Neural progenitor cell (in vitro differentiated cells): ENCODE measurements around the gene SMU1. TPM values are rescaled to one million over a fixed set of nuclear protein-coding genes. Genes with fewer than 3 reads are reported as not detected.

Experiments
- DNase-seq: peaks from one replicate; pipeline ENCODE4 v3.0.0-alpha.2; 2016; ENCODE audit warnings: low spot score
- H2AFZ ChIP-seq: fragments of 200-600 bp; sonication (generic); replicated peaks from 2 replicates; pipeline ENCODE4 v1.6.1; 2016; ENCODE audit warnings: antibody characterized with exemption
- H3F3A ChIP-seq: fragments of 200-600 bp; sonication (generic); 2 replicates; pipeline ENCODE4 v1.6.1; 2016; ENCODE audit warnings: antibody characterized with exemption, low read depth
- H3K27ac ChIP-seq: fragments of 200-600 bp; sonication (generic); 2 replicates; pipeline ENCODE4 v1.5.1; 2016; ENCODE audit warnings: mild to moderate bottlenecking
- H3K27me3 ChIP-seq: fragments of 200-600 bp; sonication (generic); 2 replicates; pipeline ENCODE4 v1.6.1; 2016; ENCODE audit warnings: mild to moderate bottlenecking, moderate library complexity
- H3K36me3 ChIP-seq: fragments of 200-600 bp; sonication (generic); 2 replicates; pipeline ENCODE4 v1.5.1; 2016
- H3K4me1 ChIP-seq: fragments of 200-600 bp; sonication (generic); 2 replicates; pipeline ENCODE4 v1.6.1; 2016; ENCODE audit warnings: mixed run types
- H3K4me2 ChIP-seq: fragments of 200-600 bp; sonication (generic); 2 replicates; pipeline ENCODE4 v1.6.1; 2016
- H3K4me3 ChIP-seq: fragments of 200-600 bp; sonication (generic); 2 replicates; pipeline ENCODE4 v1.5.1; 2016
- H3K79me2 ChIP-seq: fragments of 200-600 bp; sonication (generic); 2 replicates; pipeline ENCODE4 v1.6.1; 2016; ENCODE audit warnings: low read depth
- H3K9ac ChIP-seq: fragments of 200-600 bp; sonication (generic); 2 replicates; pipeline ENCODE4 v1.6.1; 2016
- H3K9me3 ChIP-seq: fragments of 200-600 bp; sonication (generic); 2 replicates; pipeline ENCODE4 v1.5.1; 2016; ENCODE audit warnings: low read depth
- H4K20me1 ChIP-seq: fragments of 200-600 bp; sonication (generic); 2 replicates; pipeline ENCODE4 v1.6.1; 2016; ENCODE audit warnings: low read depth
- H3K27ac Mint-ChIP-seq: 3 replicates; pipeline ENCODE4 v1.8.0; 2021; ENCODE audit warnings: mixed read lengths
- H3K27me3 Mint-ChIP-seq: 2 replicates; pipeline ENCODE4 v1.8.0; 2022; ENCODE audit warnings: low read depth, mild to moderate bottlenecking, inconsistent platforms, moderate library complexity, mixed read lengths; ENCODE audit not compliant: insufficient read depth
- H3K36me3 Mint-ChIP-seq: 3 replicates; pipeline ENCODE4 v1.8.0; 2021; ENCODE audit warnings: mixed read lengths
- H3K4me1 Mint-ChIP-seq: 3 replicates; pipeline ENCODE4 v1.8.0; 2021; ENCODE audit warnings: mixed read lengths
- H3K4me3 Mint-ChIP-seq: 3 replicates; pipeline ENCODE4 v1.8.0; 2021; ENCODE audit warnings: mild to moderate bottlenecking, moderate library complexity, mixed read lengths
- H3K9me3 Mint-ChIP-seq: 3 replicates; pipeline ENCODE4 v1.8.0; 2020; ENCODE audit warnings: mixed read lengths
- EZH2 ChIP-seq: fragments of 200-600 bp; sonication (generic); IDR thresholded peaks from 2 replicates; pipeline ENCODE4 v1.6.1; 2017; ENCODE audit warnings: antibody characterized with exemption, mild to moderate bottlenecking, moderate library complexity
- EZH2phosphoT487 ChIP-seq: fragments of 200-600 bp; sonication (generic); IDR thresholded peaks from 2 replicates; pipeline ENCODE4 v1.6.1; 2017; ENCODE audit warnings: antibody characterized with exemption
- total RNA-seq: library from RNA; depleted of rRNA; stranded (reverse); fragments of >200 nt; gene quantifications from 2 replicates; pipeline ENCODE4 v1.2.3, GENCODE V29; 2015; ENCODE audit warnings: low replicate concordance
- TF ChIP-seq, protein P1 (sequence below): fragments of 200-600 bp; sonication (generic); IDR thresholded peaks from 2 replicates; pipeline ENCODE4 v1.5.1; 2017; ENCODE audit warnings: antibody characterized with exemption, mild to moderate bottlenecking

Gene SMU1
- total RNA-seq, 1 donor from 2014 or later, result 34.9 TPM

DNA sequence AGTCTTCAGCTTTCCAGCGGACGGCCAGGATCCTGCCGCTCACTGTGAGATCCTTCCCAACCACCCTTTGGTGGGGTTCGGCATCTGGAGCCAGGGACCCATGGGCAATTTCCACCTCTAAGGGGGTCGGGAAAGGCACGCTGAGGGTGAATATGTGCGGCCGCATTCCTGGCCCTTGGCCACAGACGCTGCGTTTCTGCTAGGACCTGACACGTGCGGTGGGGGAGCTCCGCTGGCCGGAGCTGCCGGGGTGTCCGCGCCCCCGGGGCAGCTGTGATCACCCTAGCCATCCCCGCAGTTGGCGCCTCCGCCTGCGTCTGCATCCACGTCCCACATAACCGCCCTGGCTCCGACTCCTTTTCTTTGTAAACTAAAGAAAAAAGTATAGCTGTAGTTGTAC, 56.7 kb downstream of the SMU1 start:
- H3K4me3 Mint-ChIP-seq, result no peak overlapping the region
- peaks cover 99% of the 10 kb centered on the region for H3K79me2 ChIP-seq

DNA sequence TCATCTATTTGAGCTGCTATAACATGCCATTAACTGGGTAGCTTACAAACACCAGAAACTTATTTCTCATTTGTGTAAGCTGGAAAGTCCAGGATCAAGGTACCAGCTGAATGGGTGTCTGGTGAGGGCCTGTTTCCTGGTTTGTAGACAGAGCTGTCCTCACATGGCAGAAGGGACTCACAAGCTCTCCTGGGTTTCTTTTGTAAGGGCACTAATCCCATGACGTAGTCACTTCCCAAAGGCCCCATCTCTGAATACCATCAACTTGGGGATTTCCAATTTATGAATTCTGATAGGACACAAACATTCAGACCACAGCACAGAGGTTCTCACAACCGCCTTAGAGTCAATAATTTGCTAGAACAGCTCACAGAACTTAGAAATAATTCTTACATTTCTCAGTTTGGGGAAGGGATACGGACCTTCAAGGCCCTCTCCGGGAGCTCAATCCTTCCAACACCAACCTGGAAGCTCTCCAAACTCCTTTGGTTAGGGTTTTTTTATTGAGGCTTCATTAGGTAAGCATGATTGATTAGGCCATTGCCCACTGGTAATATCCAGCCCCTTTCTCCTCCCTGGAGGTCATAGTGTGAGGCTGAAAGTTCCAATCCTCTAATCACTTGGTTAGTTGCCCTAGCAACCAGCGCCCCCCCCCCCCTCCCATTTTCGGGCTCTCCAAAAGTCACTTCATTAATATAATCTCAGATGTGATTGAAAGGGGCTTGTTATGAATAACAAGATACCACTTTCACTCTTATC, 59.0 kb downstream of the SMU1 start:
- no peaks in the 10 kb centered on the region for H3K9me3 Mint-ChIP-seq
- Histone ChIP-seq H3K9ac (no peak overlapping the region), H3K4me2 (no peak overlapping the region), H3K27me3 (no peaks in the 10 kb centered on the region), H4K20me1 (peaks cover 64% of the 10 kb centered on the region), H3K36me3 (peaks cover 7% of the 10 kb centered on the region), H3F3A (no peaks in the 10 kb centered on the region), H3K79me2 (peaks cover 98% of the 10 kb centered on the region), H3K4me3 (no peak overlapping the region), H3K27ac (no peak overlapping the region), H2AFZ (no peak overlapping the region), H3K9me3 (no peaks in the 10 kb centered on the region), H3K4me1 (peaks cover 4% of the 10 kb centered on the region)
- no peaks in the 10 kb centered on the region for H3K27me3 Mint-ChIP-seq
- H3K27ac Mint-ChIP-seq, result no peak overlapping the region
- H3K4me3 Mint-ChIP-seq, result no peak overlapping the region
- H3K36me3 Mint-ChIP-seq, result peaks cover 20% of the 10 kb centered on the region
- TF ChIP-seq EZH2 (no peak), EZH2phosphoT487 (no peak)
- TF ChIP-seq, protein P1, sequence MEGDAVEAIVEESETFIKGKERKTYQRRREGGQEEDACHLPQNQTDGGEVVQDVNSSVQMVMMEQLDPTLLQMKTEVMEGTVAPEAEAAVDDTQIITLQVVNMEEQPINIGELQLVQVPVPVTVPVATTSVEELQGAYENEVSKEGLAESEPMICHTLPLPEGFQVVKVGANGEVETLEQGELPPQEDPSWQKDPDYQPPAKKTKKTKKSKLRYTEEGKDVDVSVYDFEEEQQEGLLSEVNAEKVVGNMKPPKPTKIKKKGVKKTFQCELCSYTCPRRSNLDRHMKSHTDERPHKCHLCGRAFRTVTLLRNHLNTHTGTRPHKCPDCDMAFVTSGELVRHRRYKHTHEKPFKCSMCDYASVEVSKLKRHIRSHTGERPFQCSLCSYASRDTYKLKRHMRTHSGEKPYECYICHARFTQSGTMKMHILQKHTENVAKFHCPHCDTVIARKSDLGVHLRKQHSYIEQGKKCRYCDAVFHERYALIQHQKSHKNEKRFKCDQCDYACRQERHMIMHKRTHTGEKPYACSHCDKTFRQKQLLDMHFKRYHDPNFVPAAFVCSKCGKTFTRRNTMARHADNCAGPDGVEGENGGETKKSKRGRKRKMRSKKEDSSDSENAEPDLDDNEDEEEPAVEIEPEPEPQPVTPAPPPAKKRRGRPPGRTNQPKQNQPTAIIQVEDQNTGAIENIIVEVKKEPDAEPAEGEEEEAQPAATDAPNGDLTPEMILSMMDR, result no peak
- peaks cover 22% of the 10 kb centered on the region for H3K4me1 Mint-ChIP-seq
- DNase-seq, result no peak

More for the DNA sequence above, 56.7 kb downstream of the SMU1 start:
- Histone ChIP-seq H3K36me3 (peaks cover 7% of the 10 kb centered on the region), H3K4me2 (no peak overlapping the region), H3K4me3 (no peak overlapping the region), H4K20me1 (peaks cover 59% of the 10 kb centered on the region), H3K27me3 (no peaks in the 10 kb centered on the region), H2AFZ (no peak overlapping the region), H3K4me1 (peaks cover 21% of the 10 kb centered on the region), H3K9ac (no peak overlapping the region), H3K9me3 (no peaks in the 10 kb centered on the region), H3F3A (no peaks in the 10 kb centered on the region), H3K27ac (no peak overlapping the region)
- TF ChIP-seq EZH2 (no peak), EZH2phosphoT487 (no peak)
- TF ChIP-seq, protein P1, result no peak
- Mint-ChIP-seq H3K36me3 (peaks cover 20% of the 10 kb centered on the region), H3K9me3 (no peaks in the 10 kb centered on the region), H3K27ac (no peak overlapping the region), H3K27me3 (peaks cover 4% of the 10 kb centered on the region), H3K4me1 (peaks cover 26% of the 10 kb centered on the region)
- no peak for DNase-seq

DNA sequence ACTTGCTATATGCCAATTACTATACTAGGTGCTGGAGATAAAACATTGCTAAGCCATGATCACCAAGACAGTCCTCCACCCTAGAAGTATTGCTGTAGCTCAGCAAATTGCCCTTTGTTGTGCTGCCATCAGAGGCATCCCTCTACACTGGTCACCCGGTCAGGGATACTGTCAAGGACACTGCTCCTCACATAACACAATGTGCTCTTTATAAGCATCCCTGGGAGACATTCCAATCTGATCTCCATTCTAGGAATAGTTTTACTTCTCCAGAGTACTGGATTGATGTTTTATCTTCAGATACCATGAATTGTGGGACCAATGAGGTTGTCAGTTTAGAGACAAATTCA, 61.8 kb downstream of the SMU1 start:
- H3K4me2 ChIP-seq, result no peak overlapping the region

More for the DNA sequence above, 61.8 kb downstream of the SMU1 start:
- no peak overlapping the region for H3K9ac ChIP-seq
- no peak overlapping the region for H3K4me3 Mint-ChIP-seq
- no peak overlapping the region for H3K27ac ChIP-seq
- no peak overlapping the region for H3K4me3 ChIP-seq
- H3K4me1 Mint-ChIP-seq, result peaks cover 16% of the 10 kb centered on the region
- H3K27me3 ChIP-seq, result no peaks in the 10 kb centered on the region
- no peaks in the 10 kb centered on the region for H3K9me3 ChIP-seq
- peaks cover 58% of the 10 kb centered on the region for H4K20me1 ChIP-seq
- H3K4me1 ChIP-seq, result peaks cover 3% of the 10 kb centered on the region
- no peak for TF ChIP-seq EZH2
- no peak for TF ChIP-seq EZH2phosphoT487
- TF ChIP-seq, protein P1, result no peak
- no peak for DNase-seq
- no peak overlapping the region for H3K27ac Mint-ChIP-seq
- peaks cover 75% of the 10 kb centered on the region for H3K79me2 ChIP-seq
- H3K9me3 Mint-ChIP-seq, result no peaks in the 10 kb centered on the region
- H3K27me3 Mint-ChIP-seq, result peaks cover 3% of the 10 kb centered on the region
- H3F3A ChIP-seq, result no peaks in the 10 kb centered on the region
- no peaks in the 10 kb centered on the region for H3K36me3 ChIP-seq
- H2AFZ ChIP-seq, result no peak overlapping the region
- peaks cover 8% of the 10 kb centered on the region for H3K36me3 Mint-ChIP-seq
